Measurements from ENCODE around the gene CELF4. TPM values are rescaled to one million over a fixed set of nuclear protein-coding genes. Genes with fewer than 3 reads are reported as not detected.

The CELF4 gene
- total and polyA plus RNA-seq, 12 donors = 0.42 to 16.9 (median 3.9) TPM; not detected in 1

DNA sequence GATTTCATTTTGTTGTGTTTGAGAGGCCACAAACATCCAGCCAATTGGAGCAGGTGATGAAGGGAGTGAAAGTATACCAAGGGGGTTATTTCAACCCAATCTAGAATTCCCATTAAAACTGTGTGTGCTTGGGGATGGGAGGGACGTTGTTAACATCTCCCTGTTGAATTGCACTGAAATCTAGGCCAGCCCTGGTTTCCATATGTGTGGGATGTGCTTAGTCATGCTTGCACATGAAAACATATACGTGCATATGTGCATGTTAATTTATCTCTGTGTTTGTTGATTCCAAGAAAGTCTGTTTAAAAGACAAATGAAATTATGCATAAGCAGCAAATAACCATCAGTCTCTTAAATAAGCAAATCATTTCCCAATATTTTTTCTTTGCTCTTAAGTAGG lies 5.6 kb downstream of the CELF4 start:
- no peaks in the 10 kb centered on the region for H3K27me3 ChIP-seq
- WGBS, 4 donors = 27 to 39% (median 30%) methylated on average over 2 of the region's 2 CpGs
- H3K9me3 ChIP-seq (replicated peaks in 1 of 3) = no peaks in the 10 kb centered on the region
- H3K4me3 ChIP-seq = no peak overlapping the region
- H3K4me1 ChIP-seq (replicated peaks in 1 of 2) = peaks cover 2% of the 10 kb centered on the region in 2 donors
- H3K27ac ChIP-seq = no peak overlapping the region
- intact Hi-C loops (cut with DNase I) = no loop called here
- H3K36me3 ChIP-seq (replicated peaks in 1 of 2) = no peaks in the 10 kb centered on the region
- TF ChIP-seq, protein P1, sequence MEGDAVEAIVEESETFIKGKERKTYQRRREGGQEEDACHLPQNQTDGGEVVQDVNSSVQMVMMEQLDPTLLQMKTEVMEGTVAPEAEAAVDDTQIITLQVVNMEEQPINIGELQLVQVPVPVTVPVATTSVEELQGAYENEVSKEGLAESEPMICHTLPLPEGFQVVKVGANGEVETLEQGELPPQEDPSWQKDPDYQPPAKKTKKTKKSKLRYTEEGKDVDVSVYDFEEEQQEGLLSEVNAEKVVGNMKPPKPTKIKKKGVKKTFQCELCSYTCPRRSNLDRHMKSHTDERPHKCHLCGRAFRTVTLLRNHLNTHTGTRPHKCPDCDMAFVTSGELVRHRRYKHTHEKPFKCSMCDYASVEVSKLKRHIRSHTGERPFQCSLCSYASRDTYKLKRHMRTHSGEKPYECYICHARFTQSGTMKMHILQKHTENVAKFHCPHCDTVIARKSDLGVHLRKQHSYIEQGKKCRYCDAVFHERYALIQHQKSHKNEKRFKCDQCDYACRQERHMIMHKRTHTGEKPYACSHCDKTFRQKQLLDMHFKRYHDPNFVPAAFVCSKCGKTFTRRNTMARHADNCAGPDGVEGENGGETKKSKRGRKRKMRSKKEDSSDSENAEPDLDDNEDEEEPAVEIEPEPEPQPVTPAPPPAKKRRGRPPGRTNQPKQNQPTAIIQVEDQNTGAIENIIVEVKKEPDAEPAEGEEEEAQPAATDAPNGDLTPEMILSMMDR (IDR thresholded peaks at IDR 0.05) = no peak
- no peak for TF ChIP-seq POLR2A (IDR thresholded peaks at IDR 0.05)
- DNase-seq = no peak

DNA sequence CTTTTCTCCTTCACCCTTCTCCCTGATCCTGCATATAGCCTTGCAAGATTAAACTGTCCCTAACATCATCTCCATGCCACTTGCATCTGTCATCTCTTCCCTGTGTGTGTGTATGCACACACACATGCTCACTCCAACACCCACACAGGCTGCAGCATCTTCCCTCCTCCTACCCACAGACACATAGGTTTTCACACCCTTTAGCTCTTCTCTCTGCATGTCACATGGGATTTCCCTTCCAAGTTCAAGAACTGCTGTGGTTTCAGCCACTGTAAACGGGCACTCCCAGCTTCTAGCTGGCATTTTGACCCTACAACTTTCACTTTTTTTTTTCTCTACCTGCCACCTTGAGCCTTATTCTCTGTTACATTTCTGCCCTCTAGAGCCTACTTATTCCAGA lies 6.4 kb downstream of the CELF4 start:
- H3K4me3 ChIP-seq = no peak overlapping the region
- H3K4me1 ChIP-seq (replicated peaks in 1 of 2) = no peaks in the 10 kb centered on the region
- H3K9me3 ChIP-seq (replicated peaks in 1 of 3) = no peaks in the 10 kb centered on the region
- H3K36me3 ChIP-seq (replicated peaks in 1 of 2) = no peaks in the 10 kb centered on the region
- WGBS, 4 donors = 38 to 64% (median 62%) methylated on average over 1 of the region's 1 CpG
- TF ChIP-seq, protein P1 (IDR thresholded peaks at IDR 0.05) = no peak
- TF ChIP-seq POLR2A (IDR thresholded peaks at IDR 0.05) = no peak
- no peak for DNase-seq
- intact Hi-C loops (cut with DNase I) = no loop called here
- H3K27me3 ChIP-seq = no peaks in the 10 kb centered on the region
- H3K27ac ChIP-seq = no peak overlapping the region

DNA sequence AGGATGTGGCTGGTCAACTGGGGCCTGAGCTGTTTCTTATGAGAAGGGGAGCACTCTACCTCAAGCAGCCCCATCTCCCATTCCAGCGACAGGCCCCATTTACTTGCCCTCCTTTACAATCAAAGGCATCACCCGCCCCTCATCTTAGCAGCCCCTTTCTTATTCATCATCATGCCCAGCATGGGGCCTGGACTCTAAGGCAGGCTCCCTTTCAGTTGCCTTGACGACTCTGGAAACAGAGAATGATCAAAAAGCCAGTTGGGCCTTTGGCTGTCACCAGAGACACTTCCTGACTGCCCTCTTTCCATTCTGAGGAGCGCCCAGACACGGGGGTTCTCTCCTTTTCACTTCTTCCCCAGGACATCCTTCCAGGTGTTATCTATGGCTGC lies 11.2 kb downstream of the CELF4 start:
- peaks cover 3% of the 10 kb centered on the region for H3K27me3 ChIP-seq
- H3K4me3 ChIP-seq = no peak overlapping the region
- no peak for DNase-seq
- WGBS, 4 donors = 31 to 43% (median 41%) methylated on average over 5 of the region's 5 CpGs
- intact Hi-C loops (cut with DNase I) = no loop called here
- H3K9me3 ChIP-seq (replicated peaks in 1 of 3) = no peaks in the 10 kb centered on the region
- no peaks in the 10 kb centered on the region for H3K4me1 ChIP-seq (replicated peaks in 1 of 2)
- H3K27ac ChIP-seq = no peak overlapping the region
- no peaks in the 10 kb centered on the region for H3K36me3 ChIP-seq (replicated peaks in 1 of 2)
- TF ChIP-seq, protein P1 (IDR thresholded peaks at IDR 0.05) = no peak
- TF ChIP-seq POLR2A (IDR thresholded peaks at IDR 0.05) = no peak

DNA sequence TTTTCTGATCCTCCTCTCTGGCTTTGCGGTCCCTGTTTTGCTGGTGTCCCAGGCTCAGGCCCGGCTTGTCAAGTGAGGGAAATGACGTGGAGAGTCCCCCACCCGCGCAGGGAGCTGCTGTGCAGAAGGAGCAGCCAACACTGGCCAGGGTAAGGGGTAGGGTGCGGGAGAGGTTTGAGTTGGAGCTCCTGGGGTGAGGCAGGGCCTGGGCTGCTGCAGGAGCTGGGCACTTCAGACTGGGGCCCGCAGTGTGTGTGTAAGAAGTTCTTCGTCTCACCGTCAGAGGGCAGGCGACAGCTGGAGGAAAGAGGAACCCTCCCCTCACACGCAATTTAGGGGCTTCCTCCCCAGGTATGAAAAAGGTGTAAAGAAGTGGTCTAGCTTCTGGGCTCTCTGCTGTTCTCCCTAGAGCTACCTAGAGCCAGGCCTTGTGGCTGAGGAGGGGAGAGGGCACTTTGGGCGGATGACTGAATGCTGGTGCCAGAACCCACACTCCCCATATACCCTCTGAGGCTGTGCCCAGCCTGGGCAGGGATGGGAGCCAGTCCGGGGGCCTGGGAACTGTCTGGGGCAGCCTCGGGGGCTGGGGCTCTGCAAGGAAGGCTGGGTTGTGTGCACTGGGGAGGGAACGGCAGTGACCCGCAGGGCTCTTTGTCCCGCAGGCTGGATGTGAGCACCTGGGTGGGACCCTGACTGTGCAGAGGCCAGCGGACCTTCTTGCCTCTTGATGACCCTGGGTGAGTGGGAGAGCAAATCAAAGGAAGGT lies 11.8 kb downstream of the CELF4 start:
- no peaks in the 10 kb centered on the region for H3K9me3 ChIP-seq (replicated peaks in 1 of 3)
- H3K27me3 ChIP-seq = peaks cover 3% of the 10 kb centered on the region
- no peak overlapping the region for H3K4me3 ChIP-seq
- no peak for TF ChIP-seq POLR2A (IDR thresholded peaks at IDR 0.05)
- TF ChIP-seq, protein P1 (IDR thresholded peaks at IDR 0.05) = no peak
- intact Hi-C loops (cut with DNase I) = no loop called here
- H3K36me3 ChIP-seq (replicated peaks in 1 of 2) = no peaks in the 10 kb centered on the region
- WGBS, 4 donors = 51 to 73% (median 57%) methylated on average over 11 to 18 of the region's 18 CpGs
- no peak overlapping the region for H3K27ac ChIP-seq
- no peaks in the 10 kb centered on the region for H3K4me1 ChIP-seq (replicated peaks in 1 of 2)
- no peak for DNase-seq
